GM18519 (cell line): ENCODE measurements around the gene RFPL1.
"Not testable (repeated sequence)": the region's sequence is repeated elsewhere in the genome, so short reads cannot be mapped to it uniquely, and the experiment has no call there.

Experiments
- ATAC-seq: cut with Tn5 transposase; IDR thresholded peaks from one replicate; pipeline ENCODE4 v1.9.1; 2021; ENCODE audit warnings: mild to moderate bottlenecking, moderate library complexity; ENCODE audit not compliant: unreplicated experiment, low FRiP score

RFPL1 gene

GRCh38 chr22:29475550-29475949, 37.2 kb downstream of the RFPL1 start:
- ATAC-seq, result no peak

- no peak for ATAC-seq
These were observed 37.7 kb downstream of the RFPL1 start for GRCh38 chr22:29476116-29476515.

- ATAC-seq, result no peak
These were observed 39.4 kb downstream of the RFPL1 start for GRCh38 chr22:29477723-29478318.

GRCh38 chr22:29478326-29479276, 40.2 kb downstream of the RFPL1 start:
- no peak for ATAC-seq

GRCh38 chr22:29479417-29480261, 41.3 kb downstream of the RFPL1 start, which contains the start of gene NEFH:
Gene NEFH, plus strand, starts transcription at chr22:29480218. Its CDS starts 45 bp downstream, at chr22:29480263.
- ATAC-seq, result no peak

GRCh38 chr22:29480262-29480511, 41.8 kb downstream of the RFPL1 start:
- no peak for ATAC-seq

GRCh38 chr22:29480512-29481264, 42.3 kb downstream of the RFPL1 start:
- ATAC-seq, result no peak

- no peak for ATAC-seq
These were observed 43.0 kb downstream of the RFPL1 start for GRCh38 chr22:29481265-29482000.

GRCh38 chr22:29482253-29482652, 43.9 kb downstream of the RFPL1 start:
- ATAC-seq, result no peak

- ATAC-seq, result no peak
These were observed 44.3 kb downstream of the RFPL1 start for GRCh38 chr22:29482726-29483125.

- no peak for ATAC-seq
These were observed 44.9 kb downstream of the RFPL1 start for GRCh38 chr22:29483254-29483653.

- no peak for ATAC-seq
These were observed 46.3 kb downstream of the RFPL1 start for GRCh38 chr22:29484642-29485041.

- no peak for ATAC-seq
These were observed 47.1 kb downstream of the RFPL1 start for GRCh38 chr22:29485448-29485847.

- no peak for ATAC-seq
These were observed 49.1 kb downstream of the RFPL1 start for GRCh38 chr22:29487426-29487986.

- ATAC-seq, result not testable (repeated sequence)
These were observed 50.9 kb downstream of the RFPL1 start for GRCh38 chr22:29489127-29489780.

GRCh38 chr22:29491012-29491411, 52.6 kb downstream of the RFPL1 start:
- ATAC-seq, result no peak
